ENCODE results near the gene GDA. TPM values are rescaled to one million over a fixed set of nuclear protein-coding genes. Genes with fewer than 3 reads are reported as not detected.

The GDA gene
- total RNA-seq, 2 donors from 2014 or later: 0.44 TPM; not detected in 1

GRCh38 chr9:72292874-72293607, 143.8 kb downstream of the GDA start:
- DNase-seq (ENCODE audit: low spot score): peak; percentile 64
- Histone ChIP-seq H3K9me3 (no peaks in the 10 kb centered on the region), H3K27me3 (no peaks in the 10 kb centered on the region), H3K4me3 (no peak overlapping the region), H3K27ac (peak overlapping the region in 1 of 2 donors; percentile 4), H3K4me1 (no peaks in the 10 kb centered on the region), H3K36me3 (no peaks in the 10 kb centered on the region)
- TF ChIP-seq, protein P1, sequence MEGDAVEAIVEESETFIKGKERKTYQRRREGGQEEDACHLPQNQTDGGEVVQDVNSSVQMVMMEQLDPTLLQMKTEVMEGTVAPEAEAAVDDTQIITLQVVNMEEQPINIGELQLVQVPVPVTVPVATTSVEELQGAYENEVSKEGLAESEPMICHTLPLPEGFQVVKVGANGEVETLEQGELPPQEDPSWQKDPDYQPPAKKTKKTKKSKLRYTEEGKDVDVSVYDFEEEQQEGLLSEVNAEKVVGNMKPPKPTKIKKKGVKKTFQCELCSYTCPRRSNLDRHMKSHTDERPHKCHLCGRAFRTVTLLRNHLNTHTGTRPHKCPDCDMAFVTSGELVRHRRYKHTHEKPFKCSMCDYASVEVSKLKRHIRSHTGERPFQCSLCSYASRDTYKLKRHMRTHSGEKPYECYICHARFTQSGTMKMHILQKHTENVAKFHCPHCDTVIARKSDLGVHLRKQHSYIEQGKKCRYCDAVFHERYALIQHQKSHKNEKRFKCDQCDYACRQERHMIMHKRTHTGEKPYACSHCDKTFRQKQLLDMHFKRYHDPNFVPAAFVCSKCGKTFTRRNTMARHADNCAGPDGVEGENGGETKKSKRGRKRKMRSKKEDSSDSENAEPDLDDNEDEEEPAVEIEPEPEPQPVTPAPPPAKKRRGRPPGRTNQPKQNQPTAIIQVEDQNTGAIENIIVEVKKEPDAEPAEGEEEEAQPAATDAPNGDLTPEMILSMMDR (IDR thresholded peaks at IDR 0.05): no peak

- H3K36me3 ChIP-seq: no peaks in the 10 kb centered on the region
- DNase-seq (ENCODE audit: low spot score): no peak
- H3K9me3 ChIP-seq: no peaks in the 10 kb centered on the region
- no peak overlapping the region for H3K27ac ChIP-seq
- no peaks in the 10 kb centered on the region for H3K4me1 ChIP-seq
- H3K4me3 ChIP-seq: no peak overlapping the region
- TF ChIP-seq, protein P1 (IDR thresholded peaks at IDR 0.05): no peak
- no peaks in the 10 kb centered on the region for H3K27me3 ChIP-seq
Measured at GRCh38 chr9:72294936-72295335, 145.7 kb downstream of the GDA start.

GRCh38 chr9:72297516-72297915, 148.3 kb downstream of the GDA start:
- H3K9me3 ChIP-seq: no peaks in the 10 kb centered on the region
- TF ChIP-seq, protein P1 (IDR thresholded peaks at IDR 0.05): no peak
- H3K27ac ChIP-seq: no peak overlapping the region

GRCh38 chr9:72299017-72299603, 149.9 kb downstream of the GDA start:
- H3K4me1 ChIP-seq: peaks cover 0 to 4% of the 10 kb centered on the region in 2 donors
- H3K27ac ChIP-seq: no peak overlapping the region
- H3K9me3 ChIP-seq: no peaks in the 10 kb centered on the region
- TF ChIP-seq, protein P1 (IDR thresholded peaks at IDR 0.05): no peak
- H3K36me3 ChIP-seq: no peaks in the 10 kb centered on the region
- DNase-seq (ENCODE audit: low spot score): no peak
- no peak overlapping the region for H3K4me3 ChIP-seq
- H3K27me3 ChIP-seq: no peaks in the 10 kb centered on the region

More at GRCh38 chr9:72297516-72297915, 148.3 kb downstream of the GDA start:
- DNase-seq (ENCODE audit: low spot score): no peak
- Histone ChIP-seq H3K4me3 (no peak overlapping the region), H3K36me3 (no peaks in the 10 kb centered on the region), H3K4me1 (no peaks in the 10 kb centered on the region), H3K27me3 (no peaks in the 10 kb centered on the region)

DNA sequence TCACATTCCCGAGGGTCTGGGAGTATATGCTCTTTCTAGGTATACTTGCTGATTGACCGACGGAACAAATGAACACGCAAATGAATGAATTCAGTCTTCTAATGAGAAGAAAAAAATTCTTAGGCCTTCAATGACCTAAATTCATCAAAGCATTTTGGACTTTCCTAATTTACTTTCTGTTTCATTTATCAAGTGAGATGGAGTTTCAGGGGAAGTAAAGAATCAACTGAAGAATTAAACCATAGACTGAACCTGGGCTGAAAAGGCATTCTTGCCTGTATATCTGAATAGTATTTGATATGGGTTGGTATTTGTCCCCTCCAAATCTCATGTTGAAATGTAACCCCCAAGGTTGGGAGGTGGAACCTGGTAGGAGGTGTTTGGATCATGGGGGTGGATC, 151.6 kb downstream of the GDA start:
- peaks cover 3 to 14% of the 10 kb centered on the region in 2 donors for H3K4me1 ChIP-seq

More for the DNA sequence above, 151.6 kb downstream of the GDA start:
- no peak overlapping the region for H3K27ac ChIP-seq
- no peak overlapping the region for H3K4me3 ChIP-seq
- H3K27me3 ChIP-seq: no peaks in the 10 kb centered on the region
- TF ChIP-seq, protein P1 (IDR thresholded peaks at IDR 0.05): no peak
- H3K9me3 ChIP-seq: no peaks in the 10 kb centered on the region
- no peaks in the 10 kb centered on the region for H3K36me3 ChIP-seq
- DNase-seq (ENCODE audit: low spot score): no peak

Other genes with a start within 250 kb of the GDA start
- 10 to 100 TPM; 13.0 to 14.1 TPM for gene ABHD17B, start 238.2 kb upstream of the GDA start, total RNA-seq
- gene C9orf85, start 237.8 kb upstream of the GDA start, total RNA-seq: 1 to 10 TPM; 5.5 to 9.0 TPM
- gene C9orf57, start 88.8 kb upstream of the GDA start, total RNA-seq: not detected
- 100 to 1,000 TPM; 113 to 134 TPM for gene ZFAND5, start 215.8 kb downstream of the GDA start, total RNA-seq

All from right atrium auricular region (tissue), 2 donors.